ENCODE data around the gene VPS37C. TPM values are rescaled to one million over a fixed set of nuclear protein-coding genes. Genes with fewer than 3 reads are reported as not detected.

Gene VPS37C
- total and polyA plus RNA-seq, 9 of the 15 experiments (the other 6 are each of a cell fraction or from before 2014, with no cell fraction given) = 0.62 to 29.8 (median 11.5) TPM

- TF ChIP-seq HLTF (IDR thresholded peaks at IDR 0.05) = no peak
- TF ChIP-seq ZKSCAN3 (CRISPR knock-in tag; IDR thresholded peaks at IDR 0.05) = no peak
- TF ChIP-seq ZBTB33 (CRISPR knock-in tag; IDR thresholded peaks at IDR 0.05) = peak; percentile 70
- peak; percentile 62; the same call in 1 of the 2 replicates for TF ChIP-seq CREB3L1 (IDR thresholded peaks at IDR 0.05; ENCODE audit: borderline replicate concordance, low read depth)
- no peak for TF ChIP-seq CHD4 (IDR thresholded peaks at IDR 0.05; ENCODE audit: insufficient read depth, insufficient replicate concordance, low read depth, low read length, poor library complexity, severe bottlenecking)
- peak; percentile 67 for TF ChIP-seq SAP30 (IDR thresholded peaks at IDR 0.05; ENCODE audit: borderline replicate concordance, insufficient read depth, low read depth, low read length, poor library complexity, severe bottlenecking)
- no peak for TF ChIP-seq UBTF (IDR thresholded peaks at IDR 0.05; ENCODE audit: borderline replicate concordance in 1 of 2, low read depth in 2 of 2, low read length in 2 of 2)
- TF ChIP-seq CHD2 (IDR thresholded peaks at IDR 0.05; ENCODE audit: low read depth, low read length) = no peak
- TF ChIP-seq TEAD1 (CRISPR knock-in tag; IDR thresholded peaks at IDR 0.05) = 0 out of 4 replicates have a peak, but pooled peaks of 1 of the 2 experiments have one; percentile 7
- no peak for TF ChIP-seq HOMEZ (CRISPR knock-in tag; IDR thresholded peaks at IDR 0.05)
- TF ChIP-seq THAP12 (CRISPR knock-in tag; IDR thresholded peaks at IDR 0.05) = 0 out of 2 replicates have a peak, but pooled peaks have one; percentile 51
- no peak for TF ChIP-seq ZNF408 (CRISPR knock-in tag; IDR thresholded peaks at IDR 0.05; ENCODE audit: low read depth)
- peak; percentile 66 for TF ChIP-seq KLF13 (tag; IDR thresholded peaks at IDR 0.05; ENCODE audit: borderline replicate concordance, low read depth)
These were observed at the start of gene VPS37C (continued) for GRCh38 chr11:61161190-61162091.
